ENCODE measurements around the gene HOXC5.

HOXC5 gene

DNA sequence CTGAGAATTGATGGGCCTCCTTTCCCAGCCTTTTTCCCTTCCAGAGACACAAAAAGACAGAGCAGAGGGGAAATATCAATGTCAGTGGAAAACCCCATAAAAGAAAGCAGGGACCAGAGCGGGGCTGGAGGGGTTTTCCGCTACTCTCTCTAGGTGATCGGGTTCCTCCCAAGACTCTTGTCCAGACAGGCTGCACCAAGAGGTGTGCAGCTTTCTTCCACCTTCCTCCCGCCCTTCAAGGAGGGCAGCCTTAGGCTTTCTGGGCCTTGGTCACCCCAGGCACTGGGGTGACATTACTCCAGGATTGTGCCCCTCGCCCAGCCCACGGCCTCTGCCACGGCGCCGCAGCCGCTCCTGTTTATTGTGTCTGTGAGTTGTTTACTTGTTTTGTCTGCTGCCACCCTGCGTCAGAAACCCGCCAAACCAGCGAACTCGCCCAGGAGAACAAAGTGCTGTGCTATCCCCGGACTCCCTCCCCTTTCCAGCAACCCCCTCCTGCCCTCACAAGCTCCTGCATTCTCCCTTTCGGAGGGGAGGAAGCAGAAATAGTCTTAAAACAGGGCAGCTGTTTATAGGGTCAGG is 11.3 kb upstream of the HOXC5 start:
- no peak for DNase-seq

DNA sequence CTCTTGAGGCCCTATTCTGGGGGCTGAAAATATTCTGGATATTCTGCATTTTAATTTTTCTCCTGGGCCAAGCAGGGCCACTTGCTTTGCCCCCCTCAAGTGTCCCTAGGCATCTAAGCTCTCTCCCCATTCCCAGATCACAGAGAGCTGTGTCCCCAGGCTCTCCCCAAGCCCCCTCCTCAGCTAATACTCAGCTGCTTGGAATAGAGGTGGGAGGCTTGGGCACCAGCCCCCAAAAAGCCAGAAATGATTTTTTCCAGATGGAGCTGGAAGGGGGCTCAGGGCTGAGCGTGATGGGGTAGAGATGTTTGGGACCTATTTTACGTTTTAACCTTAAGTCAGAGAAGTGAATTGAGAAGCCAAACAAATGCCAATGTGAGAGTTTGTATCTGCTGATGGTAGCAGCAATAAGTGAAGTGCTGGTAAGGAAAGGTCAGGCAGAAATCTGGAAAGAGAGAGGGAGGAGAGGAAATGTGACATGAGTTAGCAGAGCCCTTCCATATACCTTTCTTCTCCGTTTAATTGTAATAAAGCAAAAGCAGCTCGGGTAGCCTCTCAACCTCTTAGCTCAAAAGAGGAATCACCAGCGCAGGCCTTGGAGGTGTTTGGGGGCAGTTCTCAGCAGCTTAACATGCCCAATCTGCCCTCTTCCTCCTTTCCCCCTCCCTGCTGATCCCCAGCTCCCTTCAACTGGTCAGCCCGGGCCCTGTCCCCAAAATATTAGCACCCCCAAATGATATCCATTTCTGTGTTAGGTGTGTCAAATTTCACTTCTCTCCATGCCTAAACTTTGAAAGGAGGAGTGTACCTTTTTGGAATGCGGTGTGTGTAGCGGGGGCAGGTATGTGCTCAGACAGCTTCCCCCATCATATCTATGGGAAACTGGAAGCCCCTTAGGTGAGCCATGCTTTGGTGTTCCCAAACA is 9.6 kb upstream of the HOXC5 start:
- no peak for DNase-seq

DNA sequence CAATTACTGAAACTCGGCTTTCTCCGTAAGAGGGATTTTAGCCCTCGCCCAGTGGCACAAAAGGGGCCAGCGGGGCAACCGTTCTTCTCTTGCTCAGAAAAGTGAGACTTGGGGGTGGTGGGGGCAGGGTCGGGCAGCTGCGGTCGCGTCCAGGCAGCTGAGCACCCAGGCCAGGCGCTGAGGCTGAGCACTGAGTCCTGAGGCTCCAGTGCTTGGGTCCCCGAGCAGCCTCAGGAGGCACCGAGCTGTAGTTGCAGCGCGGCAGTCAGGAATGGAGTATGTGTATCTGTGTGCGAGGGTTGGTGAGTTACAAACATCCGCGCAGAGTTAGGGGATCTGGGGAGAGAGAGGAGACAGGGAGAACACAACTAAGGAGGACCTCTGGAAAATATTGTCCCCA is 8.7 kb upstream of the HOXC5 start:
- no peak for DNase-seq

DNA sequence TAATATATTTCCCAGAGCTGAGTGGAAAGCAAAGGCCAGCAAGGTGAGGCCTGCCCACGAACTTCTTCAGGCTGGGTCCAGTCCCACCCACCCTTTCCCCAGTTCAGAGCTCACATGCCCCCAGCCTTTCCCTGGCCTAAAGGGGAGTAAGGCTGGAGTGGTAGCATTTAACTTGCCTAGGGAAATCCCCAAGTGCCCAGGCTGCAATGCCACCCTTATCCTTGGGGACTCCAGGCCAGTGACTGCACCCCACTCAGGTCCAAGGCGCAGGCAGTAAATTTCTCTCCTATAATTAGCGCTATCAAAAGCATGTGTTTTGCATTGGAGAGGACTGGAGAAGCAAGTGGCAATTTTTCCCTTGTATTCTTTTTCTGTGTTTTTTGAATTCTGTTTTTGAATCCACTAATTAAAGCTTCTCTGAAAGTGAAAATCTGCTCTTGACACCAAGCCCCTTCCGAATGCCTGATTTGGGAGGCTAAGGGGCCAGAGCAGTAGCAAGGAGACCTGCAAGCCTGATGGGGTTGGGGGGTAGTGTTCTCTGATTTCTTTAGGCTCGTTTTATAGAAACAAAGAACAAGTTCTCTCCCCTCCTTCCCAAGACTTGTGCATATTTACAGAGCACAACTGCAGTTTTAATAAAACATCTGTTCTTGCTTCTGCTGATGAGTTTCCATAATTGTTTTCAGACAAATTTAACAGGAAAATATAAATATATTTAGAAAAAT is 8.1 kb upstream of the HOXC5 start:
- no peak for DNase-seq

DNA sequence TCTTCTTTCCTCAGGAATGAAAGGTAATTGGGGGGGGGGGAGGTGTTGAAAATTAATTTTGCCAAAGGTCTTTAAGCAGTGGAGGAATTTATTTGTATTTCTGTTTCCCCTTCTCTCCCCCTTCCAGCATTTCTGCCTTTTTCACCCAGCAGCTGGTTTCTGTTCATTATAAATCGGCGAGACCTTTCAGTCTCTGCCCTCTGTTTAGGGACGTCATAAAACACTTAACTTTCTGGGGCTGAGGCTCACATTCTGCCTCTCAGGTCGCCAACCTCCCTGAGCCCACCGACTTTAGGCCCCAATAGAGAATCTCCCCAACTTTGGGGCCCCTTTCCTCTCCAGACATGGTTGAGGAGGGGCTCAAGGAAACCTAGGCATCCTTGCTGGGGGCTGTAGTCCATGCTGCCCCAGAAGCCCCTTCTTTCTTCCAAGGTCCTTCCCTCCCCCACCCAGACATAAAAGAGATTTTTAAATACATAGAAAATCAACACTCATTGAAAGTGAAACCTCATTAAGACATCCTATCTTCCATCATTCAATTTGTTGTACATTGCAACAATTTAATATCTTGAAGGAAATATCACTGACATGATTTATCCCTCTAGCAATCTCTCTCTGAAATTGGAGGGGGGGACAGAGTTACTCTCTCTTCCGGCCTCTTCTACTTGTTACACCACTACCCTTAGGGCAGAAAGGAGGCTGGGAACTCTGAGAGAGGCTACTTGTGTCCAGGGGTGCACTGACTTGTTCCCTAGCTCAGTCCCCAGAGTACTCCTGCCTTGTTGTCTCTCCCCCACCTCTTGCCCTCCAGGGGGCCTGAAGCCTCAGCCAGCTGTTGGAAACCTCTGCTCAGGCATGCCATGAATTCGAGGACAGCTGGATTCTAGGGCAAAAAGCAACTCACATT is 7.1 kb upstream of the HOXC5 start:
- DNase-seq, result no peak

DNA sequence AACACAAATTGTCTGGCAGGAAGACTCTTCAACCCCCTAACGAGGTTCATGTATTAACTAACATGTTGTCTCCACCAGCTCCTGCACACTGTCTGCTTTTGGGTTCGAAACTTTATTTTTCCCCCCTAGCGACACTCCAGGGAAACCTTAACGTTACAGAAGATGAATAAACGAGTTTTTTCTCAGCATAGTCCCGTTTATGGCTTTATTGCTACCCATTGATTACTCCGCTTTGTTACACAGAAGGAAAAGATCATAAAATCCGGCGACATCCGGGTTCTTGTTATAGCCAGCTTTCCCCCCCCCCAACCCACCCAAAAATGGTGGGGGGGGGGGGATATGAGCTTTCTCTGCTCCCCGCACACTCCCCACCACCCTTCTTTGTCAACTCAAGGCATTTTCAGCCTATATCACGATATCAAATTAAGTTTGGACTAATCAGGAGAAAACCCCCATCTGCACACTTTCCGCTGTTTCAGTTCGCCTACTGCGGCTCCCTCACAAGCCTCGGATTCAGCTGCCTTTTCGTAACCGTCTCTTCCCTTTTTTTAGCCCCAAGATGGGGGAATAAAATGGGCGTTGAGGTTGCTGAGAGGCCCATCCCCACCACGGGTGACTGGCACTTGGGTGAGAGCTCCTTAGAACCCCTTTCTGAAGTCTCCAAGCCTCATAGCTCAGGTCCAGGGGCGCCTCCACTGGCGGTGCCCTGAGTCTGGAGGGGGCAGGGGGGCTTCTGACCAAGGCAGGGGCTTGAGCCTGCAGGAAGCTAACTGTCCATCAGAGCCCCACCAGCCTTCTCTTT is 6.0 kb upstream of the HOXC5 start:
- DNase-seq, result no peak

DNA sequence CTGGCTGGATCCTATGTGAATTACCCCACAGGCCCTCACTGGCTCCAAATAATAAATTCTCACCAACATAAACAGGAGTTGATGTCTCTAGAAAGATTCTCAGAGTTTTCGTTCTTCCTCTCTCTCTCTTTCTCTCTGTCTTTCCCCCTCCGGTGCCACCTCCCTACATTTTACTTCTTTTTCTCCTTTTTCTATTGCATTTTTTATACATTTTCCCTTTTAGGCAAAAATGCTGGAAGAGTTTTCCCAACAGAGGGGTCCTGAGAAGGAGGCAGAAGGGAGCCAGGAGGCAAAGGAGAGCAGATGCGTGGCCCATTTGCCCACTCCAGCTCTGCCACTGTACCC is 5.4 kb upstream of the HOXC5 start:
- DNase-seq, result no peak

DNA sequence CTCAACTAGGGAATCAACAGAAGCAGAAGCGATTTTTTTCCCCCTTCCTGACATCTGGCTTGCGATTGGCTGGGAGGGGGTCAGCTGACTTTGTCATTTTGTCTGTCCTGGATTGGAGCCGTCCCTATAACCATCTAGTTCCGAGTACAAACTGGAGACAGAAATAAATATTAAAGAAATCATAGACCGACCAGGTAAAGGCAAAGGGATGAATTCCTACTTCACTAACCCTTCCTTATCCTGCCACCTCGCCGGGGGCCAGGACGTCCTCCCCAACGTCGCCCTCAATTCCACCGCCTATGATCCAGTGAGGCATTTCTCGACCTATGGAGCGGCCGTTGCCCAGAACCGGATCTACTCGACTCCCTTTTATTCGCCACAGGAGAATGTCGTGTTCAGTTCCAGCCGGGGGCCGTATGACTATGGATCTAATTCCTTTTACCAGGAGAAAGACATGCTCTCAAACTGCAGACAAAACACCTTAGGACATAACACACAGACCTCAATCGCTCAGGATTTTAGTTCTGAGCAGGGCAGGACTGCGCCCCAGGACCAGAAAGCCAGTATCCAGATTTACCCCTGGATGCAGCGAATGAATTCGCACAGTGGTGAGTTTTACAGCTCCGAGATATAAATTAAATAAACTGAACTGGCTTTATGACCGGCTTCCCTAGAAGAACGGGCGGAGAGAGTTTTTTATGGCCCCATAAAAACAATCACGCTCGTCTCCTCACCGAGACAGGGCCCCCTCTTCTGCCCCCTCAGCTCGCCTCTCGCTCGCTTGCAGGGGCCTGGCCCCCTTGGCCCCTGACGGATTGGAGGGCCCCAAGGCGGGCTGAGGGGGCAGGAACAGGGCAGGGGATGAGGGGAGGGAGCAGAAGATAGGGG is 4.3 kb upstream of the HOXC5 start, which contains the start of gene HOXC6:
TSS of gene HOXC6 (plus strand) at position 127 of the 888 bp plus-strand sequence. CDS start at position 209, 82 bp downstream.
- DNase-seq, result no peak

DNA sequence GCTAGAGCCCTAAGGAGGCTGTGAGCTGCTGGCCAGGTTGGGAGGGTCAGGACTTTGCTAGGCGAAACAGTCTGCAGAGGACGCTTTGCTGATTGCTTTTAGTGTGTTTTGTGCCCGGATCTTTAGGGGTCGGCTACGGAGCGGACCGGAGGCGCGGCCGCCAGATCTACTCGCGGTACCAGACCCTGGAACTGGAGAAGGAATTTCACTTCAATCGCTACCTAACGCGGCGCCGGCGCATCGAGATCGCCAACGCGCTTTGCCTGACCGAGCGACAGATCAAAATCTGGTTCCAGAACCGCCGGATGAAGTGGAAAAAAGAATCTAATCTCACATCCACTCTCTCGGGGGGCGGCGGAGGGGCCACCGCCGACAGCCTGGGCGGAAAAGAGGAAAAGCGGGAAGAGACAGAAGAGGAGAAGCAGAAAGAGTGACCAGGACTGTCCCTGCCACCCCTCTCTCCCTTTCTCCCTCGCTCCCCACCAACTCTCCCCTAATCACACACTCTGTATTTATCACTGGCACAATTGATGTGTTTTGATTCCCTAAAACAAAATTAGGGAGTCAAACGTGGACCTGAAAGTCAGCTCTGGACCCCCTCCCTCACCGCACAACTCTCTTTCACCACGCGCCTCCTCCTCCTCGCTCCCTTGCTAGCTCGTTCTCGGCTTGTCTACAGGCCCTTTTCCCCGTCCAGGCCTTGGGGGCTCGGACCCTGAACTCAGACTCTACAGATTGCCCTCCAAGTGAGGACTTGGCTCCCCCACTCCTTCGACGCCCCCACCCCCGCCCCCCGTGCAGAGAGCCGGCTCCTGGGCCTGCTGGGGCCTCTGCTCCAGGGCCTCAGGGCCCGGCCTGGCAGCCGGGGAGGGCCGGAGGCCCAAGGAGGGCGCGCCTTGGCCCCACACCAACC is 3.1 kb upstream of the HOXC5 start:
- no peak for DNase-seq

DNA sequence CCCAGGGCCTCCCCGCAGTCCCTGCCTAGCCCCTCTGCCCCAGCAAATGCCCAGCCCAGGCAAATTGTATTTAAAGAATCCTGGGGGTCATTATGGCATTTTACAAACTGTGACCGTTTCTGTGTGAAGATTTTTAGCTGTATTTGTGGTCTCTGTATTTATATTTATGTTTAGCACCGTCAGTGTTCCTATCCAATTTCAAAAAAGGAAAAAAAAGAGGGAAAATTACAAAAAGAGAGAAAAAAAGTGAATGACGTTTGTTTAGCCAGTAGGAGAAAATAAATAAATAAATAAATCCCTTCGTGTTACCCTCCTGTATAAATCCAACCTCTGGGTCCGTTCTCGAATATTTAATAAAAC is 2.4 kb upstream of the HOXC5 start:
- no peak for DNase-seq

DNA sequence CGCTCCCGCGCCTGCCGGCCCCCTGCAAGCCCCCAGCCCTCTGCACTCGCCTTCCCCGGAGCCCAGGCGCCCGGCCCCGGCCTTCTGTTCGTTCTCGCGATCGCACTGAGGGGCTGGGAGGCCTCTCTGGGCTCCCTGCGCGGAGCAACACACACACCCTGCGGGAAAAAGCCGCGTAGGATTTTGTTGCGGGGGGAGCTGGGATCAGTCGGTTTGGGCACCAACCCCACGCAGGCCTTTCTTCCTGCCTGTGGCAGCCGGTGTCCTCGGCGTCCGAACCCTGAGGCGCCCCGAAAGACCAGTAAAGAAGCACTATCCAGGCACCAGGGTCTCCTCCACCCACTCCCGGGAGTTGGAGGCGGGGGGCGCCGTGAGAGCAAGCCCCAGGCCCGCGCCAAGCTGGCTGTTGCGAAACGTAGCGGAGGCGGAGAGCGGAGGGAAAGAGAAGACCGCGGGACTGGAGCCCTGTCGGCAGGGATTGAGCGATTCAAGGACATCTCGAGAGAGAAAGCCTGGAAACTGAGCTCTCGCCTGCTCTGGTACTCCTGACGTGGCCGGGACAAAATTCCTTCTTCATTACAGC is 1.9 kb upstream of the HOXC5 start:
- no peak for DNase-seq

DNA sequence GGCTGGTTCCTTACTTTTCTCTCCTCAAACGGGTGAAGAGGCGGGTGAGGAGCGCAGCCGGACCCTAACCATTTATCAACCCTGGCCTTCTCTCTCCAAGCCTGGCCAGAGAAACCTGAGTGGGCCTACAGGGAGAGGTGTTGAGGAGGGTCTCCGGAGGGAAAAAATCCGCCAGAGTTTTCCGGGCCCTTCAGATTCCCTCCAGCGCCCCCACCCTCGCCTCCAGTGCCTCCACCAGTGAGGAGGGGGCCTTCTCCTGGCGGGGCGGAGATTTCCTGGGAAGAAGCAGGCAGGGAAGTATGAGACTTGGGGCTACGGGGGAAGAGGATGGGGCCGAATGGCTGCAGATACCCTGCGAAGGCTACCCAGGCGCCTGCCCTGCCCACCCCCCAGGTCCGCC is 1.4 kb upstream of the HOXC5 start:
- DNase-seq, result no peak

DNA sequence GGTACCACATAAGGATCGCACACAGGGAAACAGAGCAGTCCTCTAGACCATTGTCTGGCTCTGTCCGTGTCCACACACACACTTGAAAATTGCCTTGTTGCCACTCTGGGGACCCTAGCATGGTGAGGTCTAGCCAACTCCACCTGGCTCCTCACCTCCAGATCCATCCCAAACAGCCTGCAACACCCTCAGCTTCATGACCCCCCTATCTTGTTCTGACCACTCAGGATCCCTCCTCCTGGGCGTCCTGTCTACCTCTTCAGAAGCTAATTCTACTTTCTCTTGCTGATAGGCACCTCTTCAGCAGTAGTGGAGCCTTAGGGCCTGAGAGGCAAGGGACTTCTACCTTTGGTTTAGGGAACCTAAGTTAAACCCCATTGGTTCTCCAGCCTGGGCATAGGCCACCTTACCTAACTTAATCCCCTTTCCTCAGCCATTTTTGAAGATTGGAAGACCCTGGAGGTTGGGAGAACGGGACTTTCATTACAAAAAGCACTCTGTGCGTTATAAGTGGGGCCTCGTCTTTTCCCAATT is 697 bp upstream of the HOXC5 start:
- DNase-seq, result no peak

DNA sequence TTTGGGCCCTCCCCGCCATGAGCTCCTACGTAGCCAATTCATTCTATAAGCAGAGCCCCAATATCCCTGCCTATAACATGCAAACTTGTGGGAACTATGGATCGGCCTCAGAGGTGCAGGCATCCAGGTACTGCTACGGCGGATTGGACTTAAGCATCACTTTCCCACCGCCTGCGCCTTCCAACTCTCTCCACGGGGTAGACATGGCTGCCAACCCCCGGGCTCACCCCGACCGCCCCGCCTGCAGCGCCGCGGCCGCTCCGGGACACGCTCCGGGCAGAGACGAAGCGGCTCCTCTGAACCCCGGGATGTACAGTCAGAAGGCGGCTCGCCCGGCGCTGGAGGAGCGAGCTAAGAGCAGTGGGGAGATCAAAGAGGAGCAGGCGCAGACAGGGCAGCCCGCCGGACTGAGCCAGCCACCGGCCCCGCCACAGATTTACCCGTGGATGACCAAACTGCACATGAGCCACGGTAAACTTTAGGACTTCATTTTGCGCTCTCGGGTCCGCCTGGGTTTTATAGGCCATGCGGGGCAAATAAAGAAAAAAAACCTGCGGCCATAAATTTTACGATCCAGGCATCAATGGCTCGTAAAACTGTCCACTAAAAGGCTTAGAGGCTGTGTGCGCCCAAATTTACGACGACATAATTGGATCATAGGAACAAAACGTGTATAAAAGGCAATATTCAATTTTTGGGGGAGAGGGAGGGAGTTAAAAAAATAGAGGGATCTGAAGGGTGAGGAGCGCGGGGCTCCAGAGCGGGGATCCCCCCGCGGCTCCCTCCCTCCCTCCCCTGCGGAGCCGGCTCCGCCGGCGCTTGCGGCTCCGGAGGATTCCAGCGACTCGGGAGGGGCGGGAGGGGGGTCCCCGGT is 493 bp downstream of the HOXC5 start:
- DNase-seq, result no peak

DNA sequence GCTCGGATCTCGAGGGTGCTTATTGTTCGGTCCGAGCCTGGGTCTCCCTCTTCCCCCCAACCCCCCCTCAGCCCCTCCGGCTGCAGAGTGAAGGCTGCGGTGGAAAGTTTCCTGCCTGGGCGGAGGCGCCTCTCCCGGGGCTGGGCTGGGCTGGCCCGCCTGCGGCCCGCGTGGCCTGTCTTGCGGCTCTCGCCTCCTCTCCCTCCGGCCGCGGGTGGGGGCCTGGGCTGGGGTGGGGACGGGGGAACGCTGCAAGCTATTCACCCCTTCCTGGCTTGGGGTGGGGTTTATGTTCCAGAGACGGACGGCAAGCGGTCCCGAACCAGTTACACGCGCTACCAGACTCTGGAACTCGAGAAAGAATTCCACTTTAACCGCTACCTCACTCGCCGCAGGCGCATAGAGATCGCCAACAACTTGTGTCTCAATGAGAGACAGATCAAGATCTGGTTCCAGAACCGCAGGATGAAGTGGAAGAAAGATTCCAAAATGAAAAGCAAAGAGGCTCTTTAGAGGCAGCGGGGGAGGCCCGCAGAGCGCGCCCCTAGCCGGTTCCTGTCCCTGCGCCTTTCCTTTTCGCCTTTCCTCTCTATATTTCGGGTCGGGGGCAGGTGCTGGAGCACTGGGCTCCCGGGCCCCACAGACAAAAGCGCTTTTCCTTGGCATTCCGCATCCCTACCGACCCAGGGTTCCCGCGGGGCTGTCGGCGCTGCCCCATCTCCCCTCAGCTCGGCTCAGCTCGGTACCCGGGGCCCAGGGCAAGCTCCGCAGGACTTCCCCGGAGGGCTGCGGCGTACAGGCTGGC is 1.3 kb downstream of the HOXC5 start:
- no peak for DNase-seq

DNA sequence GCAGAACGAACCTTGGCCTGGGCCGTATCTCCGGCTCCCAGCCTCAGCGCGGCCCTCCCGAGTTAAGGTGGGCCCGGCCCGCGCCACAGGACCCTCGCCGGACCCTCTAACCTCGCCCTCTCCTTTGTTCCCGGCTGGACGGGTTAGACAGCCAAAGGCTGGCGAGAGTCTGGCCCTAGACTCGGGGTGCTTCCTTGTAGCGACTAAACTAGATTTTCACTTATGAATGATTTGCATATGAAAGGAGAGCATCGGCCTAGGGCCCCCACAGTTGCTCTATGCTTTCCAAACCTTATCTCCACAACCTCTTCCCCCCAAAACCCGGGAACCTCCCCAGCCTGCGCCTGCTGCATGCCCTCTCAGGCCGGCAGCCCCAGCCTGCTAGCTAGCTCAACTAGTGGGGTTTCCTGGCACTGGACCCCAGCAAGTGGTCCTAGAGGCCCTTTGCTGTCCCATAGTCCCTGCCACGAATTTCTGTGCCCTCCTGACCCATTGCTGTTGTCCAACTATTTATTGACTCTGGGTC is 2.0 kb downstream of the HOXC5 start:
- DNase-seq, result no peak
